Body of pancreas (tissue), 4 donors: Measurements from ENCODE around the gene ADAMTS20. TPM values are rescaled to one million over a fixed set of nuclear protein-coding genes. Genes with fewer than 3 reads are reported as not detected.
A peak's percentile ranks its signal among the peaks of the same experiment; 100 is the strongest.

Source experiments
- ATAC-seq: fragments of 150-250 bp; one replicate; pipeline ENCODE4 v1.9.1; 2016
- DNase-seq, 4 donors: peaks; one replicate each; pipeline ENCODE4 v3.0.0-alpha.2; 2019
- H3K27ac ChIP-seq, 4 donors: fragments of 200-600 bp; sonication (generic); 1 replicate in 3 of 4; 2 replicates in 1 of 4; pipeline versions ENCODE4 v1.5.1 to v1.6.1; 2016 to 2019; ENCODE audit warnings: mild to moderate bottlenecking in 1 of 4, mixed read lengths in 1 of 4, moderate library complexity in 1 of 4
- H3K27me3 ChIP-seq, 2 donors: fragments of 200-600 bp; sonication (generic); one replicate each; pipeline ENCODE4 v1.6.0; 2016; ENCODE audit warnings: mild to moderate bottlenecking in 1 of 2
- H3K36me3 ChIP-seq, 2 donors: fragments of 200-600 bp; sonication (generic); replicated peaks in 1 of 2; 2 replicates each; pipeline ENCODE4 v1.5.1; 2016; ENCODE audit warnings: low read depth in 2 of 2; ENCODE audit not compliant: insufficient read depth in 1 of 2
- H3K4me1 ChIP-seq: fragments of 200-600 bp; sonication (generic); one replicate; pipeline ENCODE4 v1.6.0; 2016
- H3K4me3 ChIP-seq, 2 donors: fragments of 200-600 bp; sonication (generic); 1 replicate in 1 of 2; 2 replicates in 1 of 2; pipeline ENCODE4 v1.5.1; 2016 to 2019
- H3K9me3 ChIP-seq, 3 donors: fragments of 200-600 bp; sonication (generic); 1 replicate in 2 of 3; 2 replicates in 1 of 3; pipeline ENCODE4 v1.5.1; 2016
- POLR2A ChIP-seq, 3 donors: fragments of 450-650 bp; IDR thresholded peaks; one replicate each; pipeline ENCODE4 v1.6.1; 2016; ENCODE audit warnings: antibody characterized with exemption in 3 of 3, mild to moderate bottlenecking in 2 of 3
- WGBS, 2 donors: methylation state at CpG; one replicate each; pipeline ENCODE4 v1.1.5; 2017; 5-methylcytosine and 5-hydroxymethylcytosine counted together
- intact Hi-C: fragments of 100-400 bp; cut with DNase I; formaldehyde crosslinking; loops from one replicate; pipeline ENCODE4 v1.15.1; 2023
- total RNA-seq, 2 donors: library from RNA; depleted of rRNA; stranded (reverse); fragments of >200 nt; gene quantifications; one replicate each; pipeline ENCODE4 v1.1.0, GENCODE V29; 2016
- TF ChIP-seq, protein P1 (sequence below), 7 experiments: fragments of 450-650 bp in 4 of 7; fragments of 200-600 bp in 3 of 7; sonication (generic) in 3 of 7; IDR thresholded peaks; one replicate each; pipeline ENCODE4 v1.5.1; 2016 to 2019; ENCODE audit warnings: antibody characterized with exemption in 7 of 7

ADAMTS20 gene
- total RNA-seq, 2 donors from 2014 or later = not detected

DNA sequence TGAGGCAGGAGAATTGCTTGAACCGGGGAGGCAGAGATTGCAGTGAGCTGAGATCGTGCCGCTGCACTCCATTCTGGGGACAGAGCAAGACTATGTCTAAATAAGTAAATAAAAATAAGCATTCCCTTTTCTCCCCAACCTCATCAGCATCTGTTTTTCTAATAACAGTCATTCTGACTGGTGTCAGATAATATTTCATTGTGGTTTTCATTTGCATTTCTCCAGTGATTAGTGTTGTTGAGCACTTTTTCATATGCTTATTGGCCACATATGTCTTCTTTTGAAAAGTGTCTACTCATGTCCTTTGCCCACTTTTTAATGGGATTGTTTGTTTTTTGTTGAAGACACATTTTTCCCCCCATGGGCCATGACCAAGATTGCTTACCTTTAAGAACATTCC is 243.2 kb downstream of the ADAMTS20 start:
- DNase-seq = no peak
- WGBS, 2 donors = 96 to 97% methylated on average over 3 of the region's 3 CpGs
- H3K36me3 ChIP-seq = no peaks in the 10 kb centered on the region
- no peak overlapping the region for H3K4me3 ChIP-seq
- TF ChIP-seq POLR2A (IDR thresholded peaks at IDR 0.05) = no peak
- TF ChIP-seq, protein P1, sequence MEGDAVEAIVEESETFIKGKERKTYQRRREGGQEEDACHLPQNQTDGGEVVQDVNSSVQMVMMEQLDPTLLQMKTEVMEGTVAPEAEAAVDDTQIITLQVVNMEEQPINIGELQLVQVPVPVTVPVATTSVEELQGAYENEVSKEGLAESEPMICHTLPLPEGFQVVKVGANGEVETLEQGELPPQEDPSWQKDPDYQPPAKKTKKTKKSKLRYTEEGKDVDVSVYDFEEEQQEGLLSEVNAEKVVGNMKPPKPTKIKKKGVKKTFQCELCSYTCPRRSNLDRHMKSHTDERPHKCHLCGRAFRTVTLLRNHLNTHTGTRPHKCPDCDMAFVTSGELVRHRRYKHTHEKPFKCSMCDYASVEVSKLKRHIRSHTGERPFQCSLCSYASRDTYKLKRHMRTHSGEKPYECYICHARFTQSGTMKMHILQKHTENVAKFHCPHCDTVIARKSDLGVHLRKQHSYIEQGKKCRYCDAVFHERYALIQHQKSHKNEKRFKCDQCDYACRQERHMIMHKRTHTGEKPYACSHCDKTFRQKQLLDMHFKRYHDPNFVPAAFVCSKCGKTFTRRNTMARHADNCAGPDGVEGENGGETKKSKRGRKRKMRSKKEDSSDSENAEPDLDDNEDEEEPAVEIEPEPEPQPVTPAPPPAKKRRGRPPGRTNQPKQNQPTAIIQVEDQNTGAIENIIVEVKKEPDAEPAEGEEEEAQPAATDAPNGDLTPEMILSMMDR (IDR thresholded peaks at IDR 0.05) = no peak
- H3K9me3 ChIP-seq = no peaks in the 10 kb centered on the region
- no peak overlapping the region for H3K27ac ChIP-seq
- H3K4me1 ChIP-seq = no peaks in the 10 kb centered on the region
- H3K27me3 ChIP-seq = no peaks in the 10 kb centered on the region
- ATAC-seq = no peak
- intact Hi-C loops = no loop called here

DNA sequence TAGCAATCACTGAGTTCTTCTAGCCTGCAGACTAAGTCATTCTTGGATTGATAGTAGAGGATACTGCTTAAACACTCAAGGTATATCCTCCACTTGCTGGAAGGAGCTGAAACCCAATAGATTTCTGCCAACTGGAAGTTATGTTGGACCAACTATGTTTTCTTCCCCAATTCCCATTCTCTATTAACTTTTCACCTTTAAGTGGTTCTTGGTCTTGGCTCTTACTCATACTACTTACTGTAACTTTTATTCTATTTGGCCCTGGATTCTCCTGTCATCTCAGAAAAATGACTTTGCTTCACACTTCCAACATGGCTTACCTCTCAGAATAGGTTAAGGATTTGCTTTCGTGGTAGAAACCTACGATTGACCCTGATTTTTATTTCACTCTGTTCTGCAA is 244.9 kb downstream of the ADAMTS20 start:
- ATAC-seq = no peak
- no peak overlapping the region for H3K27ac ChIP-seq
- no peak overlapping the region for H3K4me3 ChIP-seq
- TF ChIP-seq POLR2A (IDR thresholded peaks at IDR 0.05) = no peak
- TF ChIP-seq, protein P1 (IDR thresholded peaks at IDR 0.05) = no peak
- H3K36me3 ChIP-seq = no peaks in the 10 kb centered on the region
- no peak for DNase-seq
- intact Hi-C loops = no loop called here
- H3K27me3 ChIP-seq = no peaks in the 10 kb centered on the region
- WGBS, 2 donors = 63 to 73% methylated on average over 2 of the region's 2 CpGs
- H3K4me1 ChIP-seq = no peaks in the 10 kb centered on the region
- H3K9me3 ChIP-seq = no peaks in the 10 kb centered on the region

DNA sequence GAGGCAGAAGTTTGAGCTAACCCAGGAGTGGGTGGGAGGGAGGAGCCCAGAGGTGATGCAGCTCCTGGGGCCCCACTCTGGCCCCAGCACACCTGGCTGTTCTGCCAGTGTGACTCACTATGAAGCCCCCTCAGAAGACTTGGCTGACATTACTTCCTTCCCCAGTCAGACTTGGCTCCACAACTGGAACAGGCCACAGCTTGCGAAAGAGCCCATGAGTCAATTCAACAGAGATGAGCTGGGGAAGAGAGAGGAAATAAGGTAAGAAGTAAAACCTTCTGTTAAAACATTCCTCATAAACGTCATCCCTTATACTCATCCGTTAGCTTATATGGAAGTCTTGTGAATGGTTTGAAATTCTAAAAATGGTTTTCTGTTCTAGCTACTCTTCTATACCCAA is 245.9 kb downstream of the ADAMTS20 start:
- peak in 1 of 4 donors; percentile 8 for DNase-seq
- no peaks in the 10 kb centered on the region for H3K36me3 ChIP-seq
- no peak overlapping the region for H3K4me3 ChIP-seq
- H3K27me3 ChIP-seq = no peaks in the 10 kb centered on the region
- H3K9me3 ChIP-seq = no peaks in the 10 kb centered on the region
- WGBS, 2 donors = 71 to 83% methylated on average over 3 of the region's 3 CpGs
- ATAC-seq = no peak
- no peak overlapping the region for H3K27ac ChIP-seq
- intact Hi-C loops = no loop called here
- TF ChIP-seq, protein P1 (IDR thresholded peaks at IDR 0.05) = no peak
- no peak for TF ChIP-seq POLR2A (IDR thresholded peaks at IDR 0.05)
- no peaks in the 10 kb centered on the region for H3K4me1 ChIP-seq

DNA sequence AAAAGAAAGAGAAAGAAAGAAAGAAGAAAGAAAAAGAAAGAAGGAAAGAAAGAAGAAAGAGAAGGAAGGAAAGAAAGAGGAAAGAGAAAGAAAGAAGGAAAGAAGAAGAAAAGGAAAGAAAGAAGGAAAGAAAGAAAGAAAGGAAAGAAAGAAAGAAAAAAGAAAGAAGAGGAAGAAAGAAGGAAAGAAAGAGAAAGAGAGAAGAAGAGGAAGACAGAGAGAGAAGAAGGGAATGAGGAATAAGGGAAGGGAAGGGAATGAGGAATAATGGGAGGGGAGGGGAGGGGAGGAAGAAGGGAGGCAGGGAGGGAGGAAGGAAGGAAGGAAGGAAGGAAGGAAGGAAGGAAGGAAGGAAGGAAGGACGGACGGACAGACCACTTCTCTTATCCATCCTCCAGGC is 246.9 kb downstream of the ADAMTS20 start:
- ATAC-seq = no peak
- Histone ChIP-seq H3K4me1 (no peaks in the 10 kb centered on the region), H3K27me3 (no peaks in the 10 kb centered on the region), H3K9me3 (no peaks in the 10 kb centered on the region), H3K27ac (no peak overlapping the region), H3K4me3 (no peak overlapping the region), H3K36me3 (no peaks in the 10 kb centered on the region)
- TF ChIP-seq, protein P1 (IDR thresholded peaks at IDR 0.05) = no peak
- no peak for TF ChIP-seq POLR2A (IDR thresholded peaks at IDR 0.05)
- DNase-seq = no peak
- WGBS, 2 donors = 50 to 87% methylated on average over 1 to 2 of the region's 2 CpGs
- intact Hi-C loops = no loop called here

Other genes with a start within 250 kb of the ADAMTS20 start
- gene PUS7L, start 206.6 kb upstream of the ADAMTS20 start, total RNA-seq = 10 to 100 TPM in 1 of 2 donors, 1 to 10 TPM in 1; 7.3 to 14.8 TPM
- 10 to 100 TPM; 17.5 to 33.7 TPM for gene IRAK4, start 206.7 kb upstream of the ADAMTS20 start, total RNA-seq